ENCODE results near the gene SIX6.

The SIX6 gene

DNA sequence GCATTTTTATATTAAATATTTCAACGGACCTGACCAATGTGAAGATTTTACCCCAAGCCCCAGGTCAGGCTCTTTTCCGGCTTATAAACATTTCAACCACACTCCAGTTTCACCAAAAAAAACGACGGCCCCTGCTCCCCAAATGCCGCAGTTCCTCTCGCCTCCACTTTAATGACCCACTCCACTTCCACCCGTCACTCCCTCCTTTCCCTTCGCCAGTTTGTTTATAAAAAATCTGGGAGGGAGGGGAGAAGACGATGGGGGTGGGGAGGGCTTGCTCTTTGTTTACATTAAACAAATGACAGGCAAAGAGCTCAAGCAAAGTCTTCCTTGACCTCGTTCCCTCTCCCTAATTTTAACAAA is 5.4 kb downstream of the SIX6 start:
- DNase-seq (ENCODE audit: low read depth): no peak

DNA sequence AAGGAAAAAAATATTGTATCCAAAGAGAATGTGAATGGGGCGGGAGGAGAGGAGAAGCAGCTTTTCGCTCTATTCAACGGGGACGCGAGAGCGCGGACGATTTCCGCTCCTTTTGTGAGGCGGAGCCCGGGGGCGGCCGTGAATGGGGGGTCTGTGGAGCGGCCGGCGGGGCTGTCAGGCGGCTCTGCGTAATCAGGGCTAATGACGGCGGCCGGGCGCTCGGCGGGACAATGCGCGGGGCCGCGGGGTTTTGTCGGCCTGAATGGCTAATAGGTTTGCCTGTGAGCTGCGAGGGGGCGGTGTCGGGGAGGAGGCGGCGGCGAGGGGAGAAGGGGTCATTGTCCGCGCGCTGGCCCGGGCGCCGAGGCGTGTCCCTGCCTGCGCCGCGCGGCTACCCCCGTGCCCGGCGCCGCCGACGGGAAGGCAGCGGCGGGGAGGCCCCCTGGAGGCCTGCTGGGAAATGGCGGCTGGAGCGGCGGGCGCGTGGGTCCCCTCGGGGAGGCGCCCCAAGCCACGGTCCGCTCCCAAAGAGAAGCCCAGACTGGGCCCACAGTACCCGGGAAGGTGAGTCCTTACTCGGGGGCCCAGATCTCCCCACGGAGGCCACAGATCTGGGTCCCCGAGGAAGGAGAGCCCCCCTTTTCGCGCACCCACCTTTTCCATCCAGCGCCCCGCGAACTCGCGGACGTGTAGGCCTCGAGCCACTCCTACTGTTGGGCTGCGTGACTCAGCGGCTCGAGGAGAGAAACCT is 6.0 kb downstream of the SIX6 start:
- no peak for DNase-seq (ENCODE audit: low read depth)

DNA sequence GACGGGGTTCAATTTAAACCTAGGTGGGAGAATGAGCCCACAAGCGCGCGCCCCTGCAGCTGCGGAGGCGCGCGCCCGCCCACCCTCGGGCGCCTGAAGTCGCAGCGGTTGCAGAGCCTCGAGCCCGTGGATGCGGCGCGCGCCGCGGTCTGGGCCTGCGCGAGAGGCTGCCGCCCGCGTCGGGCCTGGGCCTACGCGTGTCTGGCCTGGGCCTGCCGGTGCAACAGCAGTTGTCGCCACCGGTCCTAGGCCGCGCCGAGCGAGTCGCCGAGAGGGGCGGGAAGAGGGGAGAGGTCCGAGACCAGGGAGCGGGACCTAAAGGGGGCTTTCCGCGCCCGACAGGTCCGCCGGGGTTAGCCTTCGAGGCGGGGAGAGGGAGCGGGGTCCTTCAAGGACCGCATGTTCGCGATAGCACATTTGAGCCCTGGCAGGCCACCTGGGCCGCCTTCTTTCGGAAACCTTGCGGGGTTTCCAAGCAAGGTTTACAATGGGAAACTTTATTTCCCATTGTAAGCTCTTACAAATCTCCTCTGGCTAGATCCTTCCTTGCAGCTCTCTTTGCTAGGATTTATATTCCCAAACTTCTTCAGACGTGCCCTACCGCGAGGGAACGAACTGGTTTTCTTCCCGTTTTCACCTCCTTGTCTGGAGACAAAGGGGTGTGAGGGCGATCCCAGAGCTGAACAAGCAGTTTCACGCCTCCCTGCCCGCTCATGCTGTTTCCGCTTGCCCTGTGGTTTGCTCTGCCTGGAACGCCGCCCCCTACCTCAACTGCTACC is 6.8 kb downstream of the SIX6 start:
- no peak for DNase-seq (ENCODE audit: low read depth)

- no peak for DNase-seq (ENCODE audit: low read depth)
These were observed 23.5 kb downstream of the SIX6 start for GRCh38 chr14:60532442-60532841.

DNA sequence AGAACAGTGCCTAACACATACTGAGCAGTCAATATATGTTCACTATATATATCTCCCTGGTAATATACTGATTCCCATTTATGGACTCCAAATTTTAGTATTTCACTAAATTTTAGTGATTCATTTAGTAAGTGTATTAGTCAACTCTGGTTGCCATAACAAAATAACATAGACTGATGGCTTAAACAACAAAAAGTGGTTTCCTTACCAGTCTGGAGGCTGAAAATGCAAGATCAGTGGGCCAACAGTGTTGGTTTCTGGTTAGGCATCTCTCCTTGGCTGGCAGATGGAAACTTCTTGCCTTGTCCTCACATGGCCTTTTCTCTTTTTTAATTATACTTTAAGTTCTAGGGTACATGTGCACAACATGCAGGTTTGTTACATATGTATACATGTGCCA is 28.7 kb downstream of the SIX6 start:
- DNase-seq (ENCODE audit: low read depth): no peak

- DNase-seq (ENCODE audit: low read depth): no peak
These were observed 35.7 kb downstream of the SIX6 start for GRCh38 chr14:60544659-60545058.

DNA sequence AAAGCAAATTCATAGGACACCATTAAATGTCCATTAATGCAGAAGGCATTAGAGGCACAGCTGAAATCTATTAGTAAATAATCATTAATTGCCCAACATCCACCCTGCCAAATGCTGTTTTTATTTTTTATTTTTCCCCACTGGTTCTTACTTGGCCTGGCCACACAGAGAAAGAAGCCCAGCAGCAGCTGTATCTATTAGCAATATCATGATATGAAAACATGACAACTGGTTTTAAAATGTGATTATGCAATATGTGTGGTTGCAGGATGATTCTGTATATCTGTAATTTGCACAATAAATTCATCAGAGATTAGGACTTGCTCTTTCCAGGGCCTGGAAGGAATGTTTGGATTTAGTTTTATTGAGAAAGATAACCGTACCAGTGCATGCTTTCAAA is 44.9 kb downstream of the SIX6 start:
- no peak for DNase-seq (ENCODE audit: low read depth)

- DNase-seq (ENCODE audit: low read depth): no peak
These were observed 53.1 kb downstream of the SIX6 start for GRCh38 chr14:60561845-60562746.
